ENCODE data around the gene DTX3.

The DTX3 gene

DNA sequence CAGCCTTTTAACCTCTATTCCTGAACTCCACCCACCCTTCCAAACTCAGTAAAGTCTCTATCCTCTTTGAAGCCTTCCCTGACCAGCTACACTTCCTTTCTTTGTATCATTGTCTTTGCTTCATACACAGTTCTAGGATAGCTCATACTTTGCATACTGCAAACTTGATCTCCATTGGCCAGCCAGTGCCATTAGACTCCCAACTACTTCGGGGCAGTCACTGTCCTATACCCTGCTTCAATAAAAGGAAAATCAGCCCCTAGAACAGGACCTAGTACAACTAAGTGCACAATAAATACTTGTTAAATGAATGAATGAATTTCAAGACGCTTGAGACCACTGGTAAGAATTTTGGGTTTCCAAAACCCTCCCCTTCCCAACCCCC lies 14.2 kb upstream of the DTX3 start:
- peaks cover 16% of the 10 kb centered on the region; the same call in 1 of the 2 replicates for H3K36me3 ChIP-seq (ENCODE audit: insufficient read depth, low read length)
- DNase-seq (no peak), ATAC-seq (ENCODE audit: insufficient read depth, low read depth) (no peak)
- H3K4me2 ChIP-seq (ENCODE audit: insufficient read depth, low read length) = peak overlapping the region; percentile 92
- no peaks in the 10 kb centered on the region; the same call in 1 of the 2 replicates for H4K20me1 ChIP-seq (ENCODE audit: insufficient read depth, low read length)
- H3K27me3 ChIP-seq (ENCODE audit: insufficient read depth, low read length, poor library complexity) = peaks cover 3% of the 10 kb centered on the region
- peak overlapping the region; percentile 82 to 90 for H3K4me3 ChIP-seq (ENCODE audit: low read depth in 1 of 2, low read length in 2 of 2)
- no peaks in the 10 kb centered on the region for H3K9me3 ChIP-seq (ENCODE audit: insufficient read depth, low read length, severe bottlenecking)
- peak overlapping the region; percentile 99 for H2AFZ ChIP-seq (ENCODE audit: low read depth, low read length)
- peak overlapping the region; percentile 79 for H3K27ac ChIP-seq (ENCODE audit: low read length)
- peaks cover 26% of the 10 kb centered on the region for H3K79me2 ChIP-seq (ENCODE audit: insufficient read depth, low read length)
- peaks cover 35% of the 10 kb centered on the region for H3K4me1 ChIP-seq (ENCODE audit: insufficient read depth, low read length)
- TF ChIP-seq EZH2 (IDR thresholded peaks at IDR 0.05; ENCODE audit: borderline replicate concordance, low read depth, low read length, severe bottlenecking) (no peak), CTCF (IDR thresholded peaks at IDR 0.05; ENCODE audit: borderline replicate concordance, extremely low read depth, low read length, poor library complexity, severe bottlenecking) (no peak)
- H3K9ac ChIP-seq (ENCODE audit: low read depth, low read length) = peak overlapping the region; percentile 73

GRCh38 chr12:57590864-57591781 lies 13.5 kb upstream of the DTX3 start, which contains the start of gene PIP4K2C:
Gene PIP4K2C, plus strand, starts transcription at chr12:57591192. Its CDS starts 98 bp downstream, at chr12:57591290.
- Histone ChIP-seq H3K79me2 (ENCODE audit: insufficient read depth, low read length) (peaks cover 26% of the 10 kb centered on the region), H3K4me3 (ENCODE audit: low read depth in 1 of 2, low read length in 2 of 2) (peak within 1 kb of the TSS; percentile 82 to 90), H3K36me3 (ENCODE audit: insufficient read depth, low read length) (peaks cover 23% of the 10 kb centered on the region; the same call in 1 of the 2 replicates), H3K27ac (ENCODE audit: low read length) (peak within 1 kb of the TSS; percentile 79), H3K9ac (ENCODE audit: low read depth, low read length) (peak within 1 kb of the TSS; percentile 73), H3K4me1 (ENCODE audit: insufficient read depth, low read length) (peaks cover 35% of the 10 kb centered on the region), H3K9me3 (ENCODE audit: insufficient read depth, low read length, severe bottlenecking) (no peaks in the 10 kb centered on the region), H2AFZ (ENCODE audit: low read depth, low read length) (peak within 1 kb of the TSS; percentile 99), H4K20me1 (ENCODE audit: insufficient read depth, low read length) (no peaks in the 10 kb centered on the region; the same call in 1 of the 2 replicates), H3K4me2 (ENCODE audit: insufficient read depth, low read length) (peak within 1 kb of the TSS; percentile 92), H3K27me3 (ENCODE audit: insufficient read depth, low read length, poor library complexity) (no peaks in the 10 kb centered on the region)
- DNase-seq = peak; percentile 79
- ATAC-seq (ENCODE audit: insufficient read depth, low read depth) = peak; percentile 88
- TF ChIP-seq CTCF (IDR thresholded peaks at IDR 0.05; ENCODE audit: borderline replicate concordance, extremely low read depth, low read length, poor library complexity, severe bottlenecking) (no peak), EZH2 (IDR thresholded peaks at IDR 0.05; ENCODE audit: borderline replicate concordance, low read depth, low read length, severe bottlenecking) (no peak)

DNA sequence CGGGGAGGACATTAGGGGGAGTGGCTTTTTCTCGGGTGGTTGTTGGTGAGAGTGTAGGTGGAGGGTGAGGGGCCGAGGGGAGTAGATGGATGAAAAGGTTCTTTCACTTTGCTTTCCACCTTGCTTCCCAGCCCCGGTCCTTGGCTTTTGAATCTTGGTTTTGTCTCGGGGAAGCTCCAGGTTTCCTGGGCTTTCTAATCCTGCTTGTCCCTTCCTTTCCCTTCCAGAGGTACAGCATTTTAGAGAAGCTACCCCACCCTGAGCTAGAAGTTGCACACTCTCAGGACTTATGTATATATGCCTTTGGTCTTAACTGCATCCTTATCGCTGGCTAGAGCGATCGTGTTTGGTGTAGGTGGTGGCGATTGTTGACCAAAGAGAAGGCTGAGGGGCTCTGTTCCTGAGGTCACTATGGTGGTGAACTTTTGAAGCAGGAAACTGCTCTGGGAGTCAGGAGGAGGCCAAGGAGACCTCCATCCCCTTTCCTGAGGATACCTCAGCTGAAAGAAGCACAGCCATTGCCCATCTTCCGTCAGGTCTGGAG lies 12.8 kb upstream of the DTX3 start:
- Histone ChIP-seq H4K20me1 (ENCODE audit: insufficient read depth, low read length) (no peaks in the 10 kb centered on the region; the same call in 1 of the 2 replicates), H2AFZ (ENCODE audit: low read depth, low read length) (peak overlapping the region; percentile 99), H3K36me3 (ENCODE audit: insufficient read depth, low read length) (peaks cover 27% of the 10 kb centered on the region; the same call in 1 of the 2 replicates), H3K9ac (ENCODE audit: low read depth, low read length) (peak overlapping the region; percentile 73), H3K4me2 (ENCODE audit: insufficient read depth, low read length) (peak overlapping the region; percentile 92), H3K9me3 (ENCODE audit: insufficient read depth, low read length, severe bottlenecking) (no peaks in the 10 kb centered on the region), H3K27ac (ENCODE audit: low read length) (peak overlapping the region; percentile 79), H3K4me1 (ENCODE audit: insufficient read depth, low read length) (peaks cover 35% of the 10 kb centered on the region), H3K27me3 (ENCODE audit: insufficient read depth, low read length, poor library complexity) (no peaks in the 10 kb centered on the region), H3K79me2 (ENCODE audit: insufficient read depth, low read length) (peaks cover 26% of the 10 kb centered on the region), H3K4me3 (ENCODE audit: low read depth in 1 of 2, low read length in 2 of 2) (peak overlapping the region; percentile 82 to 90)
- TF ChIP-seq CTCF (IDR thresholded peaks at IDR 0.05; ENCODE audit: borderline replicate concordance, extremely low read depth, low read length, poor library complexity, severe bottlenecking) = no peak
- no peak for TF ChIP-seq EZH2 (IDR thresholded peaks at IDR 0.05; ENCODE audit: borderline replicate concordance, low read depth, low read length, severe bottlenecking)
- no peak; the same call in 2 of the 3 replicates for ATAC-seq (ENCODE audit: insufficient read depth, low read depth)
- DNase-seq = no peak
